HCT116 (cell line): Measurements from ENCODE around the gene CRMP1.

Experiments used
- ATF3 ChIP-seq: IDR thresholded peaks from 2 replicates; pipeline ENCODE4 v1.6.1; 2012
- CTCF ChIP-seq, 3 experiments: fragments of 200-600 bp in 1 of 3; sonication (generic) in 1 of 3; IDR thresholded peaks in 2 of 3; conservative IDR thresholded peaks in 1 of 3; 2 replicates each; pipeline ENCODE4 v1.5.1; 2012 to 2017; ENCODE audit warnings: low read depth in 2 of 3, low read length in 2 of 3, antibody characterized with exemption in 1 of 3, borderline replicate concordance in 1 of 3, control low read depth in 1 of 3, mild to moderate bottlenecking in 1 of 3, mixed read lengths in 1 of 3, mixed run types in 1 of 3, moderate library complexity in 1 of 3; ENCODE audit not compliant: insufficient read depth in 1 of 3
- ELF1 ChIP-seq: IDR thresholded peaks from 2 replicates; pipeline ENCODE4 v1.6.1; 2012; ENCODE audit warnings: low read depth, borderline replicate concordance
- EZH2 ChIP-seq: fragments of 200-600 bp; sonication (generic); IDR thresholded peaks from 2 replicates; pipeline ENCODE4 v1.6.1; 2017; ENCODE audit warnings: antibody characterized with exemption, mixed run types
- EZH2phosphoT487 ChIP-seq: fragments of 200-600 bp; IDR thresholded peaks from 2 replicates; pipeline ENCODE4 v1.6.1; 2018; ENCODE audit warnings: antibody characterized with exemption, borderline replicate concordance
- FOSL1 ChIP-seq: IDR thresholded peaks from 2 replicates; pipeline ENCODE4 v1.6.1; 2012; ENCODE audit warnings: low read depth
- JUND ChIP-seq: IDR thresholded peaks from 2 replicates; pipeline ENCODE4 v1.6.1; 2012
- MAX ChIP-seq: IDR thresholded peaks from 2 replicates; pipeline ENCODE4 v1.6.1; 2012
- POLR2A ChIP-seq: IDR thresholded peaks from 2 replicates; pipeline ENCODE4 v1.7.0; 2011; ENCODE audit warnings: borderline replicate concordance; ENCODE audit not compliant: insufficient read depth, insufficient read length; ENCODE audit errors: extremely low read depth
- POLR2AphosphoS5 ChIP-seq: IDR thresholded peaks from 2 replicates; pipeline ENCODE4 v1.6.1; 2011; ENCODE audit warnings: mild to moderate bottlenecking, low read depth, low read length, moderate library complexity
- RAD21 ChIP-seq: IDR thresholded peaks from 2 replicates; pipeline ENCODE4 v1.6.1; 2012; ENCODE audit warnings: low read depth, mild to moderate bottlenecking
- REST ChIP-seq: IDR thresholded peaks from 2 replicates; pipeline ENCODE4 v1.6.1; 2012; ENCODE audit warnings: low read depth
- SIN3A ChIP-seq: IDR thresholded peaks from 2 replicates; pipeline ENCODE4 v1.6.1; 2012; ENCODE audit warnings: low read depth
- ZNF274 ChIP-seq: fragments of 200-500 bp; sonication (Bioruptor generic); IDR thresholded peaks from 2 replicates; pipeline ENCODE4 v1.6.1; 2014; ENCODE audit warnings: mild to moderate bottlenecking, low read depth, low read length, inconsistent platforms

GRCh38 chr4:5922556-5922955 is 29.7 kb upstream of the CRMP1 start:
- TF ChIP-seq CTCF (IDR thresholded peaks at IDR 0.05 in 2 of 3, conservative IDR thresholded peaks at IDR 0.05 in 1 of 3; ENCODE audit: borderline replicate concordance in 1 of 3, insufficient read depth in 1 of 3, low read depth in 2 of 3, low read length in 2 of 3) (no peak), MAX (no peak), POLR2A (no peak), ZNF274 (no peak), EZH2phosphoT487 (no peak), REST (no peak), POLR2AphosphoS5 (no peak), EZH2 (no peak), JUND (no peak), FOSL1 (no peak), SIN3A (no peak), RAD21 (no peak), ELF1 (no peak), ATF3 (no peak)
